SK-N-SH treated with all-trans-retinoic acid at 6 μM for 48 hours (cell line): ENCODE measurements around the gene SSNA1.
"Not testable (repeated sequence)": the region's sequence is repeated elsewhere in the genome, so short reads cannot be mapped to it uniquely, and the experiment has no call there.

Source experiments
- ATAC-seq: fragments of 200-7000 bp; cut with Tn5 transposase; 3 replicates; pipeline ENCODE4 v1.9.1; 2020; ENCODE audit warnings: mild to moderate bottlenecking, moderate library complexity
- BACH2 ChIP-seq: fragments of 250-450 bp; sonication (Bioruptor Pico); IDR thresholded peaks from 2 replicates; pipeline ENCODE4 v1.9.0; 2021; ENCODE audit warnings: mild to moderate bottlenecking, borderline replicate concordance
- CSDC2 ChIP-seq: fragments of 250-450 bp; sonication (Bioruptor Pico); IDR thresholded peaks from 2 replicates; pipeline ENCODE4 v1.5.0; 2020; ENCODE audit warnings: mild to moderate bottlenecking, moderate library complexity
- GLIS3 ChIP-seq: fragments of 250-450 bp; sonication (Bioruptor Pico); IDR thresholded peaks from 2 replicates; pipeline ENCODE4 v1.5.0; 2020; ENCODE audit warnings: mild to moderate bottlenecking, moderate library complexity
- PPARA ChIP-seq: fragments of 250-450 bp; sonication (Bioruptor Pico); IDR thresholded peaks from 2 replicates; pipeline ENCODE4 v1.5.0; 2020; ENCODE audit warnings: mild to moderate bottlenecking, borderline replicate concordance
- RARB ChIP-seq: fragments of 250-450 bp; sonication (Bioruptor Pico); IDR thresholded peaks from 2 replicates; pipeline ENCODE4 v1.8.0; 2021; ENCODE audit warnings: mild to moderate bottlenecking, moderate library complexity
- TCF4 ChIP-seq: fragments of 250-450 bp; sonication (Bioruptor Pico); IDR thresholded peaks from 2 replicates; pipeline ENCODE4 v1.8.0; 2021; ENCODE audit warnings: mild to moderate bottlenecking, moderate library complexity, borderline replicate concordance
- ZC3H10 ChIP-seq: fragments of 250-450 bp; sonication (Bioruptor Pico); IDR thresholded peaks from 2 replicates; pipeline ENCODE4 v1.5.1; 2021; ENCODE audit warnings: mild to moderate bottlenecking, moderate library complexity
- ZFP3 ChIP-seq: fragments of 250-450 bp; sonication (Bioruptor Pico); IDR thresholded peaks from 2 replicates; pipeline ENCODE4 v1.5.0; 2020; ENCODE audit warnings: mild to moderate bottlenecking, moderate library complexity
- ZNF565 ChIP-seq: fragments of 450-650 bp; formaldehyde crosslinking; conservative IDR thresholded peaks from 2 replicates; pipeline ENCODE4 v1.5.0; 2020; ENCODE audit warnings: low read depth, mild to moderate bottlenecking, moderate library complexity

SSNA1 gene

DNA sequence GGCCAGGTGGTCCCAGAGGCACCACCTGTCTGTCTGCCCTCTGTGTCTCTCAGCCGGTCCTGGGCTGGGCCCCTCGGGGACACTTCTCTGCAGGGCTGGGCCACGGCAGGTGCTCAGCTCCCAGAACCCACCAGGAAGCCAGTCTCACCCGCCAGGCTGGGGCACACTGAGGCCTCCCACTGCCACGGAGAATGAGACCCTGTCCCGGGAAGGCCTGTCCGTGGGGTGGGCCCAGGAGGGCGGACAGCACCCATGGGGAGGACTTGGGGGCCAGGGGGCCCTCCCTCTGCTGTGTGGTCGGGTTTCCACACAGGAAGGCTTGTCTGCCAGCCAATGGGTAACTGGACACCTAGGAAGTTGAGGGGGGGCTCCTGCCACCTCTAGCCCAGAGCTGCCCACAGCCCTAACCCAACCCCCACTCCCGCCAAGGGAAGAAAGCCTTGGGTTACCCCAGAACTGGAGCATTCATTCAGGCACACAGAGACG is 48.5 kb downstream of the SSNA1 start (continued):
- TF ChIP-seq TCF4 (CRISPR knock-in tag) (no peak), ZC3H10 (no peak)
- TF ChIP-seq, all 23 proteins: peak for 0

DNA sequence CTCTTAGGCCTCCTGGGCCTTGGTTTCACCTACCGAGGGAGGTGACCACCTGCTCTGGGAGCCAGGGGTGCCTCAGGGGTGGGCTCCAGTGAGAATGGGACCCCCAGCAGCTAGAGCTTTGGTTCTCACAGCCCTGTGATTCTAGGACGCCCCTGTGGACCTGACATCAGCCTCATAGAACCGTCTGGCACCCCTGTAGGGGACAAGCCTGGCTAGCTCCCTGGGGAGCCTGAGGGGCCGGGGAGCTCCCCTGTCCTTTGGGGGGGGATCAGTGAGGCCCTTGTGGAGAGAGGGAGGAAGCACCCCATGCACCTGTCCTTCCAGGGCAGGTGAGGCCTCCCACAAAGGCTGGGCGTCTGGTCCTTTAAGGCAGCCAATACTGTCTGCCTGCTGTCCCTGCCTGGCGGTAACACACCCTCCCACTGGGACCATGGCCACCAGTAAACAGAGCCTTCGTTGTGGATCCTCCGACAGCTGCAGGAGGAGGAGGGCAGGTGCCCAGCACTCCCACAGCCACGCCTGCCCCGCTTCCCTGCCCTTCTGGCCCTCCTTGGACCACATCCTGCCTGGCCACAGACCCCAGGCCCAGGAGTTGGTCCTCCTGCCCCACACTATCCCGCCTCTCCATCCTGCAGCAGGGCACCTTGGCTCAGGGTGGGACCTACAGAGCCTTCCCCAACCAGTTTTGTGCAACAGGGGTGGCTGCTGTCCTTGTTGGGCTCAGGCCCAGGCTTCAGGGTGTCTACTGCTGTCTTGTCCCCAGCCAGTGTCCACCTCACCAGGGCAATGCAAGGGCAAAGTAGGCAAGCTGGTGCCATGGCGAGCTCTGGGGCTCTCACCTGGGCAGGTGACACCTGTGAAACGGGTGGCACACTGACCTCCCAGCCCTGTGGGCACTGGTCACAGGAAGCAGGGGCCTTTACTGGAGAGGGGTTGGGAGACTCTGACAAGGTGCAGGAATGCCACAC is 49.6 kb downstream of the SSNA1 start:
- no peak for TF ChIP-seq BACH2 (CRISPR knock-in tag)
- TF ChIP-seq TCF4 (CRISPR knock-in tag), result no peak
- no peak for TF ChIP-seq ZFP3
- no peak for TF ChIP-seq CSDC2 (CRISPR knock-in tag)
- TF ChIP-seq RARB (CRISPR knock-in tag), result no peak
- no peak for TF ChIP-seq ZC3H10
- no peak for TF ChIP-seq PPARA (CRISPR knock-in tag)
- no peak for TF ChIP-seq GLIS3
- no peak for TF ChIP-seq ZNF565 (CRISPR knock-in tag)
- ATAC-seq, result no peak

DNA sequence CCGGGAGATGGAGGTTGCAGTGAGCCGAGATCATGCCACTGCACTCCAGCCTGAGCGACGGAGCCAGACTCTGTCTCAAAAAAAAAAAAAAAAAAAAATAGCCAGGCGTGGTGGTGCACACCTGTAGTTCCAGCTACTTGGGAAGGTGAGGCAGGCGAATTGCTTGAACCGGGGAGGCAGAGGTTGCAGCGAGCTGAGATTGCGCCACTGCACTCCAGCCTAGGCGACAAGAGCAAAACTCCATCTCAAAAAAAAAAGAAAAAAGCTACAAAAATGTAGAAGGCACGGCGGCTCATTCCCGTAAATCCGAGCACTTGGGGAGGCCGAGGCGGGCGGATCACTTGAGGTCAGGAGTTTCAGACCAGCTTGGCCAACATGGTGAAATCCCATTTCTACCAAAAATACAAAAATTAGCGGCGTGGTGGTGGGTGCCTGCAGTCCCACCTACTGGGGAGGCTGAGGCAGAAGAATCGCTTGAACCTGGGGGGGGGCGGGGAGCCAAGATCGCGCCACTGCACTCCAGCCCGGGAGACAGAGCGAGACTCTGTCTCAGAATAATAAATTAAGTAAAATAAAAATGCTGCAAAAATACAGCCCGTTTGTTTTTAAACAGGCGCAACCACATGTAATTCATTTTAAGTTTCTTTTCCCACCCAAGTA is 51.2 kb downstream of the SSNA1 start:
- not testable (repeated sequence) for ATAC-seq
